ENCODE data around the gene SIRPA. TPM values are rescaled to one million over a fixed set of nuclear protein-coding genes. Genes with fewer than 3 reads are reported as not detected.
A peak's percentile ranks its signal among the peaks of the same experiment; 100 is the strongest.

Gene SIRPA
- total and polyA plus RNA-seq, 11 donors: 8.6 to 73.5 (median 28.5) TPM

- ATAC-seq: peak in 1 of 4 donors; percentile 56
- Histone ChIP-seq H3K27ac (peak overlapping the region; percentile 84 to 98 (median 92)), H3K4me3 (peak overlapping the region; percentile 53 to 96 (median 71)), H3K9me3 (no peaks in the 10 kb centered on the region), H3K27me3 (peaks cover 0 to 3% (median 0%) of the 10 kb centered on the region in 9 donors), H3K36me3 (no peaks in the 10 kb centered on the region), H3K4me1 (peaks cover 0 to 52% (median 30%) of the 10 kb centered on the region in 12 donors)
- intact Hi-C loops (cut with DNase I): loop anchor here in 7 of 10 donors (2.0 to 10.0 kb wide), 4 partner anchors 90 to 210 kb away; partner anchors contain the start of gene STK35 (in 1 of the 7)
- DNase-seq: peak; percentile 50 to 86 (median 54)
- TF ChIP-seq POLR2A (IDR thresholded peaks at IDR 0.05): no peak
- TF ChIP-seq CTCF (IDR thresholded peaks at IDR 0.05): no peak
- WGBS, 4 donors: 0 to 2% (median 0%) methylated on average over 14 to 70 of the region's 70 CpGs
Measured at GRCh38 chr20:1894471-1894950, 696 bp upstream of the SIRPA start.

- Histone ChIP-seq H3K4me1 (peaks cover 0 to 64% (median 35%) of the 10 kb centered on the region in 12 donors), H3K9me3 (no peaks in the 10 kb centered on the region), H3K36me3 (peaks cover 0 to 6% (median 0%) of the 10 kb centered on the region in 9 donors), H3K27me3 (no peaks in the 10 kb centered on the region), H3K27ac (peak overlapping the region in 11 of 12 donors; percentile 84 to 98 (median 94)), H3K4me3 (peak overlapping the region; percentile 53 to 96 (median 71))
- TF ChIP-seq CTCF (IDR thresholded peaks at IDR 0.05): no peak
- TF ChIP-seq POLR2A (IDR thresholded peaks at IDR 0.05): no peak
- WGBS, 4 donors: 26 to 36% (median 30%) methylated on average over 21 to 24 of the region's 24 CpGs
- intact Hi-C loops (cut with DNase I): loop anchor here in 8 of 10 donors (1.0 to 10.0 kb wide), 5 partner anchors 91 to 209 kb away; partner anchors contain the start of gene STK35 (in 1 of the 8)
- ATAC-seq (peak in 2 of 4 donors; percentile 27 to 37), DNase-seq (peak in 2 of 5 donors; percentile 34 to 55)
Measured at GRCh38 chr20:1895674-1896483, 672 bp downstream of the SIRPA start.

GRCh38 chr20:1896484-1897258 lies 1.5 kb downstream of the SIRPA start:
- H3K27me3 ChIP-seq: no peaks in the 10 kb centered on the region
- H3K9me3 ChIP-seq: no peaks in the 10 kb centered on the region
- WGBS, 4 donors: 58 to 63% (median 60%) methylated on average over 12 of the region's 12 CpGs
- H3K4me1 ChIP-seq: peaks cover 0 to 64% (median 35%) of the 10 kb centered on the region in 12 donors
- peaks cover 0 to 14% (median 0%) of the 10 kb centered on the region in 9 donors for H3K36me3 ChIP-seq
- ATAC-seq (no peak), DNase-seq (peak in 1 of 5 donors; percentile 15)
- TF ChIP-seq POLR2A (IDR thresholded peaks at IDR 0.05) (no peak), CTCF (IDR thresholded peaks at IDR 0.05) (no peak)
- intact Hi-C loops (cut with DNase I): loop anchor here in 5 of 10 donors (5.0 to 10.0 kb wide), 3 partner anchors 92 to 208 kb away; partner anchors contain the start of gene STK35 (in 1 of the 5)
- H3K4me3 ChIP-seq: peak overlapping the region in 10 of 12 donors; percentile 60 to 96 (median 72)
- peak overlapping the region in 7 of 12 donors; percentile 19 to 97 (median 94) for H3K27ac ChIP-seq
